Upper lobe of left lung (tissue), 6 donors: ENCODE data around the gene SLC19A2. TPM values are rescaled to one million over a fixed set of nuclear protein-coding genes. Genes with fewer than 3 reads are reported as not detected.

Source experiments
- ATAC-seq, 2 donors: fragments of 200-7000 bp; cut with Tn5 transposase; one replicate each; pipeline ENCODE4 v1.9.1; 2022; ENCODE audit warnings: mild to moderate bottlenecking in 2 of 2, moderate library complexity in 2 of 2; ENCODE audit not compliant: low FRiP score in 2 of 2
- DNase-seq, 2 donors: peaks; one replicate each; pipeline ENCODE4 v3.0.0-alpha.2; 2019 to 2020
- H3K27ac ChIP-seq, 4 donors: fragments of 200-600 bp; sonication (generic); one replicate each; pipeline ENCODE4 v1.5.1; 2016 to 2019
- H3K27me3 ChIP-seq, 4 donors: fragments of 200-600 bp; sonication (generic); one replicate each; pipeline ENCODE4 v1.5.1; 2017 to 2019
- H3K36me3 ChIP-seq, 4 donors: fragments of 200-600 bp; sonication (generic); one replicate each; pipeline ENCODE4 v1.5.1; 2016 to 2019
- H3K4me1 ChIP-seq, 4 donors: fragments of 200-600 bp; sonication (generic); one replicate each; pipeline ENCODE4 v1.5.1; 2018 to 2019
- H3K4me3 ChIP-seq, 4 donors: fragments of 200-600 bp; sonication (generic); one replicate each; pipeline ENCODE4 v1.5.1; 2017 to 2019; ENCODE audit warnings: mild to moderate bottlenecking in 2 of 4, moderate library complexity in 1 of 4
- H3K9me3 ChIP-seq, 4 donors: fragments of 200-600 bp; sonication (generic); one replicate each; pipeline ENCODE4 v1.5.1; 2018 to 2019
- CTCF ChIP-seq, 6 experiments: fragments of 450-650 bp in 4 of 6; fragments of 200-600 bp in 2 of 6; sonication (generic) in 2 of 6; IDR thresholded peaks; one replicate each; pipeline ENCODE4 v1.5.1; 2016 to 2019; ENCODE audit warnings: antibody characterized with exemption in 6 of 6
- EP300 ChIP-seq, 4 donors: sonication (generic); formaldehyde crosslinking; IDR thresholded peaks; one replicate each; pipeline ENCODE4 v1.5.1; 2017; ENCODE audit warnings: antibody characterized with exemption in 4 of 4, control low read depth in 2 of 4
- POLR2A ChIP-seq, 4 donors: fragments of 450-650 bp; IDR thresholded peaks; one replicate each; pipeline ENCODE4 v1.5.1; 2016 to 2017; ENCODE audit warnings: antibody characterized with exemption in 4 of 4, mild to moderate bottlenecking in 2 of 4
- POLR2AphosphoS5 ChIP-seq, 2 donors: sonication (generic); formaldehyde crosslinking; IDR thresholded peaks; one replicate each; pipeline ENCODE4 v1.5.1; 2017; ENCODE audit warnings: antibody characterized with exemption in 2 of 2
- WGBS, 2 donors: methylation state at CpG; one replicate each; pipeline ENCODE4 v1.1.5; 2017 to 2018; 5-methylcytosine and 5-hydroxymethylcytosine counted together
- total RNA-seq, 6 donors: library from RNA; depleted of rRNA in 4 of 6; stranded (reverse); fragments of >200 nt in 4 of 6; gene quantifications; one replicate each; pipeline versions ENCODE4 v1.1.0 to v1.2.1, GENCODE V29; 2016 to 2021
- donor health status: DM: no; HTN: no; CAD: no; lungs with moderate emphysema.
- donor health status: DM: no; HTN: yes; CAD: no; lungs with severe emphysema.

Gene SLC19A2
- total RNA-seq, 6 donors from 2014 or later: 8.4 to 37.1 (median 13.6) TPM

- TF ChIP-seq POLR2A (IDR thresholded peaks at IDR 0.05): no peak
- no peak for TF ChIP-seq CTCF (IDR thresholded peaks at IDR 0.05)
- no peak for TF ChIP-seq EP300 (IDR thresholded peaks at IDR 0.05)
- no peak for TF ChIP-seq POLR2AphosphoS5 (IDR thresholded peaks at IDR 0.05)
- 100% methylated on average over 1 of the region's 1 CpG for WGBS, 2 donors
- ATAC-seq (no peak), DNase-seq (no peak)
- peaks cover 0 to 11% (median 2%) of the 10 kb centered on the region in 4 donors for H3K4me1 ChIP-seq
- no peaks in the 10 kb centered on the region for H3K9me3 ChIP-seq
- no peak overlapping the region for H3K4me3 ChIP-seq
- H3K27ac ChIP-seq: no peak overlapping the region
- H3K27me3 ChIP-seq: no peaks in the 10 kb centered on the region
- no peaks in the 10 kb centered on the region for H3K36me3 ChIP-seq
These were observed 39.6 kb upstream of the SLC19A2 start for GRCh38 chr1:169525391-169525790.

DNA sequence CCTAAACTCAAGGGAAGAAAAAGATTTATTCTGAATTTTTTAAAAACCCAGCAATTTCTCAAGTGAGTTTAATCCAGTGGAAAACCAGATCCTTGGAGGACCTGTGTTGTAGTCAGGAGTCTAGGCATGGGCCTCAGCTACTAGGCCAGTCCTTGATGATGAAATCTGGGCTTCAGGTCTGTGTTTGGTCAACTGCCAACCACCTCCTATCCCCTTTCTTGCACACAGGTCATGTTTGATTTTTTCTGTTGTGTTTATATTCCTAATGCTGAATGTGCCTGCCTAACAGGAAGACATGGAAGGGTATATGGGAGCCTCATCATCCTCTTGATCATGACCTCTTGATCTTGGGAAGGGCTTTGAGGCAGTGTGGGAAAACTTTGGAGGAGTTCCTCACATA lies 38.2 kb upstream of the SLC19A2 start:
- no peak for ATAC-seq
- TF ChIP-seq POLR2AphosphoS5 (IDR thresholded peaks at IDR 0.05) (no peak), CTCF (IDR thresholded peaks at IDR 0.05) (no peak), POLR2A (IDR thresholded peaks at IDR 0.05) (no peak), EP300 (IDR thresholded peaks at IDR 0.05) (no peak)
- no peak overlapping the region for H3K27ac ChIP-seq

DNA sequence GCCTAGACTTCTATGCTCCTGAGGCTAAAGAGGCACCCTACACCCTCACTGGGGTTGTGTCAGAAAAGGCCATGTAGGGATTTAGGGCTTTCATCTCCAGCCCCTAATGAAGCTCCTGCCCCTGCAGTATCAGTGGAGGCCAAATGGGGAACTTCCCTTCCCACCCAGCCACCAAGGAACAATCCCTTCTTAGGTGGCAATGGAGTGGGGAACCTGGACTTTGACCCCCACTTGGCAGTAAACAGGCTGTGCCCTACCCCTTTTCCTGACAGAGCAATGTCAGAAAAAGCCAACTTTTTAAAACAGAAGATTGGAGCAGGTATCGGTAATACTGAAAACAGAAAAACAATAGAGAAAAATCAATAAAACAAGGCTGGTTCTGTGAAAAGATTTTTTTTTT lies 35.5 kb upstream of the SLC19A2 start:
- no peak for TF ChIP-seq EP300 (IDR thresholded peaks at IDR 0.05)
- no peak for TF ChIP-seq POLR2AphosphoS5 (IDR thresholded peaks at IDR 0.05)
- no peak for TF ChIP-seq CTCF (IDR thresholded peaks at IDR 0.05)
- TF ChIP-seq POLR2A (IDR thresholded peaks at IDR 0.05): no peak
- no peaks in the 10 kb centered on the region for H3K9me3 ChIP-seq
- no peak overlapping the region for H3K4me3 ChIP-seq
- no peaks in the 10 kb centered on the region for H3K4me1 ChIP-seq
- H3K27ac ChIP-seq: no peak overlapping the region
- ATAC-seq (no peak), DNase-seq (no peak)
- no peaks in the 10 kb centered on the region for H3K27me3 ChIP-seq
- H3K36me3 ChIP-seq: no peaks in the 10 kb centered on the region
- 88 to 90% methylated on average over 1 of the region's 1 CpG for WGBS, 2 donors

More for the DNA sequence above, 38.2 kb upstream of the SLC19A2 start:
- Histone ChIP-seq H3K36me3 (no peaks in the 10 kb centered on the region), H3K4me3 (no peak overlapping the region), H3K9me3 (no peaks in the 10 kb centered on the region), H3K4me1 (peaks cover 0 to 4% (median 0%) of the 10 kb centered on the region in 4 donors), H3K27me3 (no peaks in the 10 kb centered on the region)
- no peak for DNase-seq

DNA sequence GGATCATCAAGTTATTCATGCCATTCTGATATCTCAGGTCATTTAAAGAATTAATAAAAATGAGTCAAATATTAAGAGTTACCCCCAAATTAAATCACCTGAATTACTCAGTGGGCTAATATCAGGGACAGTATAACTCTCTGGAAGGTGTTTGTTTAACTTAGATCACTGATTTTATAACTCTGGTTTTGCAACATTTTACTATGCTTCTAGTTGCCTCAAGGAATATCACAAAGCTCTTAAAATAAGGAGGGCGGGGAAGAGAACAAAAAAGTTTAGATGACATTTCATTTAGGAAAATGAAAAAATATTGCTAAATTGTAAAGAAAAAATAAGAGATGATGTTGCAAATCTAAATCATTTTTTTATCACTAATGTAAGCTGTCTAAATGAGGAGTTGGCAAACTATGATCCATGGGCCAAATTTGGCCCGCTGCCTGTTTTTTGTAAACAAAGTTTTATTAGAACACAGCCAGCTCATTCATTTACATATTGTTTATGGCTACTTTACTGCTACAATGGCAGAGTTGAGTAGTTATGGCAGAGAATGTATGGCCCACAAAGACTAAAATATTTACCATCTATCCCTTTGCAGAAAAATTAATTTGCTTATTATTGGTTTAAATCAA lies 31.9 kb upstream of the SLC19A2 start:
- no peaks in the 10 kb centered on the region for H3K36me3 ChIP-seq
- TF ChIP-seq POLR2AphosphoS5 (IDR thresholded peaks at IDR 0.05) (no peak), EP300 (IDR thresholded peaks at IDR 0.05) (no peak), POLR2A (IDR thresholded peaks at IDR 0.05) (no peak), CTCF (IDR thresholded peaks at IDR 0.05) (no peak)
- H3K4me1 ChIP-seq: peaks cover 0 to 4% (median 2%) of the 10 kb centered on the region in 4 donors
- 76 to 91% methylated on average over 2 of the region's 2 CpGs for WGBS, 2 donors
- no peaks in the 10 kb centered on the region for H3K27me3 ChIP-seq
- H3K9me3 ChIP-seq: no peaks in the 10 kb centered on the region
- H3K4me3 ChIP-seq: no peak overlapping the region
- H3K27ac ChIP-seq: no peak overlapping the region
- DNase-seq: no peak
- ATAC-seq: no peak

DNA sequence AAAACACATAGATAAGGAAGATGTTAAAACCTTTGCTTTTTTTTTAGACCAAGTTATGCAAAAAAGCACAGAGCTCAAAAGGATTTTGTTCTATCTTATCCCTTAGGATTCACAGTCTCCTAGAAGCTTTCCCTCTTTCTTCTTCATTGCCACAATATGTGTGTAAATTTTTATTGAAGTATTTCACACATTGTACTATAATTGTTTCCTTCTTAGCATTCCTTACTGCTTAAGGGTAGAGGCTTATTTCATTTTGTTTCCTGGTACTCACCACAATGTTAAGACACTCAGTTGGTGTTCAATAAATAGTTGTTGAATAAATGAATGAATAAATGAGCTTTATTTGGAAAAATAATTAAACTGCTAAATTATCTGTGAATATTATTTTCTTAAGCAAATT lies 29.9 kb upstream of the SLC19A2 start:
- ATAC-seq (no peak), DNase-seq (no peak)
- H3K27me3 ChIP-seq: no peaks in the 10 kb centered on the region
- TF ChIP-seq CTCF (IDR thresholded peaks at IDR 0.05) (no peak), EP300 (IDR thresholded peaks at IDR 0.05) (no peak), POLR2A (IDR thresholded peaks at IDR 0.05) (no peak), POLR2AphosphoS5 (IDR thresholded peaks at IDR 0.05) (no peak)
- H3K9me3 ChIP-seq: no peaks in the 10 kb centered on the region
- peaks cover 0 to 4% (median 2%) of the 10 kb centered on the region in 4 donors for H3K4me1 ChIP-seq
- H3K4me3 ChIP-seq: no peak overlapping the region
- no peak overlapping the region for H3K27ac ChIP-seq
- H3K36me3 ChIP-seq: no peaks in the 10 kb centered on the region
